Testis (tissue), 3 donors: Measurements from ENCODE around the gene ASTN1. TPM values are rescaled to one million over a fixed set of nuclear protein-coding genes. Genes with fewer than 3 reads are reported as not detected.

Experiments used
- DNase-seq: peaks from one replicate; pipeline ENCODE4 v3.0.0-alpha.2; 2019
- H3K27ac ChIP-seq, 2 donors: fragments of 200-600 bp; sonication (generic); one replicate each; pipeline ENCODE4 v1.5.1; 2019
- H3K27me3 ChIP-seq: fragments of 200-600 bp; sonication (generic); one replicate; pipeline ENCODE4 v1.5.1; 2019
- H3K36me3 ChIP-seq: fragments of 200-600 bp; sonication (generic); one replicate; pipeline ENCODE4 v1.5.1; 2017; ENCODE audit warnings: low read depth; ENCODE audit errors: missing control alignments
- H3K4me1 ChIP-seq: fragments of 200-600 bp; sonication (generic); one replicate; pipeline ENCODE4 v1.5.1; 2019
- H3K4me3 ChIP-seq, 2 donors: fragments of 200-600 bp; sonication (generic); one replicate each; pipeline ENCODE4 v1.5.1; 2017 to 2019
- H3K9me3 ChIP-seq: fragments of 200-600 bp; sonication (generic); one replicate; pipeline ENCODE4 v1.5.1; 2017
- POLR2A ChIP-seq: fragments of 450-650 bp; IDR thresholded peaks from one replicate; pipeline ENCODE4 v1.6.1; 2017; ENCODE audit warnings: antibody characterized with exemption, mild to moderate bottlenecking, moderate library complexity
- WGBS, 2 donors: methylation state at CpG; one replicate each; pipeline ENCODE4 v1.1.5; 2018; 5-methylcytosine and 5-hydroxymethylcytosine counted together
- intact Hi-C: fragments of 100-400 bp; cut with DNase I; formaldehyde crosslinking; loops from one replicate; pipeline ENCODE4 v1.15.1; 2023; ENCODE audit warnings: low total_unique reads
- polyA plus RNA-seq: library from polyadenylated mRNA; stranded (reverse); fragments of 350-450 nt; fragmentation: Illumina TruSeq; extraction: RNeasy Lipid Tissue Mini Kit (QIAGEN cat#74804); gene quantifications from one replicate; pipeline ENCODE4 v1.2.3, GENCODE V29; 2014; ENCODE audit warnings: low read depth, low replicate concordance; ENCODE audit not compliant: insufficient read depth
- total RNA-seq, 2 donors: library from RNA; depleted of rRNA; stranded (reverse); fragments of >200 nt; gene quantifications; one replicate each; pipeline ENCODE4 v1.2.3, GENCODE V29; 2016
- TF ChIP-seq, protein P1 (sequence below), 3 experiments: fragments of 450-650 bp in 2 of 3; fragments of 200-600 bp in 1 of 3; sonication (generic) in 1 of 3; IDR thresholded peaks; one replicate each; pipeline ENCODE4 v1.5.1; 2016 to 2019; ENCODE audit warnings: antibody characterized with exemption in 3 of 3, mild to moderate bottlenecking in 2 of 3, moderate library complexity in 1 of 3

Gene ASTN1
- total and polyA plus RNA-seq, 3 donors from 2014 or later = 1.2 to 2.7 (median 2.1) TPM

- intact Hi-C loops = no loop called here
- WGBS, 2 donors = 75 to 84% methylated on average over 2 of the region's 2 CpGs
- Histone ChIP-seq H3K36me3 (no peaks in the 10 kb centered on the region), H3K27me3 (no peaks in the 10 kb centered on the region), H3K27ac (no peak overlapping the region), H3K4me3 (no peak overlapping the region), H3K4me1 (no peaks in the 10 kb centered on the region), H3K9me3 (no peaks in the 10 kb centered on the region)
- no peak for TF ChIP-seq POLR2A
- TF ChIP-seq, protein P1, sequence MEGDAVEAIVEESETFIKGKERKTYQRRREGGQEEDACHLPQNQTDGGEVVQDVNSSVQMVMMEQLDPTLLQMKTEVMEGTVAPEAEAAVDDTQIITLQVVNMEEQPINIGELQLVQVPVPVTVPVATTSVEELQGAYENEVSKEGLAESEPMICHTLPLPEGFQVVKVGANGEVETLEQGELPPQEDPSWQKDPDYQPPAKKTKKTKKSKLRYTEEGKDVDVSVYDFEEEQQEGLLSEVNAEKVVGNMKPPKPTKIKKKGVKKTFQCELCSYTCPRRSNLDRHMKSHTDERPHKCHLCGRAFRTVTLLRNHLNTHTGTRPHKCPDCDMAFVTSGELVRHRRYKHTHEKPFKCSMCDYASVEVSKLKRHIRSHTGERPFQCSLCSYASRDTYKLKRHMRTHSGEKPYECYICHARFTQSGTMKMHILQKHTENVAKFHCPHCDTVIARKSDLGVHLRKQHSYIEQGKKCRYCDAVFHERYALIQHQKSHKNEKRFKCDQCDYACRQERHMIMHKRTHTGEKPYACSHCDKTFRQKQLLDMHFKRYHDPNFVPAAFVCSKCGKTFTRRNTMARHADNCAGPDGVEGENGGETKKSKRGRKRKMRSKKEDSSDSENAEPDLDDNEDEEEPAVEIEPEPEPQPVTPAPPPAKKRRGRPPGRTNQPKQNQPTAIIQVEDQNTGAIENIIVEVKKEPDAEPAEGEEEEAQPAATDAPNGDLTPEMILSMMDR (IDR thresholded peaks at IDR 0.05) = no peak
- no peak for DNase-seq
These were observed 202.8 kb downstream of the ASTN1 start for GRCh38 chr1:176961678-176962077.

DNA sequence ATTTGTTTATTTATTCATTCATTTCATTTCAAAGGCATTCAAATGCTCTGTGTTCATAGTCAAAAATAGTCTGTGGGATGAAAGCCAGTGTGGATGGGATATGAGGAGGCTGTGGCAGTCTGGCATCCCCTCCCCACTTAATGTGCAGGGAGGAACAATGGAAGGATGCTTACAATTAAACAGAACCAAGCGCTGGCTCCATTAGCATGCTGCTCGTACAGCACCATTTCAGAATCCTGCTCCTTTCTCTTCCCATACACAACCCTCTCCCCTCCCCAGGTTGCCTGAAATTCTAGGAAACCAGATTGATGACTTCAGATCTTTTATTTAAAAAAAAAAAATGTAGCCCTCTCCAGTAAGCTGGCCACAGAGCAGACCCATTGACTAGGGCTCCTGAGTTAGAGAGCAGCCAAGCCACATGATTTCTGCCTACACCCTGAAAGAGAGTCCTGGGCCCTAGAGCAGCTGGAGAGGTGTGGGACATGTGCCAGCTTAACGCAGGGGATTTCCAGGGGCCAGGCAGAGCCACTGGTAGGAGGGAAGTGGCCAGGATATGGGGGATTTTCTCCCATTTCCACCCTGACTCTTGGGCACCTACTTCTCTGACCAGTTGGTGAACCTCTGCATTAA is 205.2 kb downstream of the ASTN1 start:
- intact Hi-C loops = no loop called here
- H3K9me3 ChIP-seq = no peaks in the 10 kb centered on the region
- DNase-seq = no peak
- no peaks in the 10 kb centered on the region for H3K4me1 ChIP-seq
- no peaks in the 10 kb centered on the region for H3K36me3 ChIP-seq
- no peak for TF ChIP-seq POLR2A
- TF ChIP-seq, protein P1 (IDR thresholded peaks at IDR 0.05) = no peak
- no peak overlapping the region for H3K27ac ChIP-seq
- no peaks in the 10 kb centered on the region for H3K27me3 ChIP-seq
- WGBS, 2 donors = 72 to 73% methylated on average over 3 of the region's 3 CpGs
- H3K4me3 ChIP-seq = no peak overlapping the region

GRCh38 chr1:176957603-176958002 is 206.9 kb downstream of the ASTN1 start:
- H3K4me3 ChIP-seq = no peak overlapping the region
- no peak for DNase-seq
- H3K4me1 ChIP-seq = no peaks in the 10 kb centered on the region
- no peak overlapping the region for H3K27ac ChIP-seq
- no peaks in the 10 kb centered on the region for H3K9me3 ChIP-seq
- intact Hi-C loops = no loop called here
- no peaks in the 10 kb centered on the region for H3K36me3 ChIP-seq
- TF ChIP-seq, protein P1 (IDR thresholded peaks at IDR 0.05) = no peak
- TF ChIP-seq POLR2A = no peak
- 86 to 89% methylated on average over 10 of the region's 10 CpGs for WGBS, 2 donors
- H3K27me3 ChIP-seq = no peaks in the 10 kb centered on the region

GRCh38 chr1:176954242-176954641 is 210.3 kb downstream of the ASTN1 start:
- TF ChIP-seq, protein P1 (IDR thresholded peaks at IDR 0.05) = peak in 1 of 3 experiments; percentile 19
- TF ChIP-seq POLR2A = no peak
- H3K27ac ChIP-seq = no peak overlapping the region
- no peak for DNase-seq
- H3K27me3 ChIP-seq = no peaks in the 10 kb centered on the region
- intact Hi-C loops = no loop called here
- no peaks in the 10 kb centered on the region for H3K9me3 ChIP-seq
- H3K36me3 ChIP-seq = no peaks in the 10 kb centered on the region
- no peaks in the 10 kb centered on the region for H3K4me1 ChIP-seq
- H3K4me3 ChIP-seq = no peak overlapping the region

GRCh38 chr1:176950736-176951324 is 213.7 kb downstream of the ASTN1 start:
- Histone ChIP-seq H3K9me3 (no peaks in the 10 kb centered on the region), H3K4me1 (no peaks in the 10 kb centered on the region), H3K27ac (no peak overlapping the region), H3K27me3 (no peaks in the 10 kb centered on the region), H3K36me3 (no peaks in the 10 kb centered on the region), H3K4me3 (no peak overlapping the region)
- 75 to 86% methylated on average over 2 of the region's 2 CpGs for WGBS, 2 donors
- no peak for DNase-seq
- TF ChIP-seq POLR2A = no peak
- TF ChIP-seq, protein P1 (IDR thresholded peaks at IDR 0.05) = no peak
- intact Hi-C loops = no loop called here
